SU-DHL-6 (cell line): ENCODE results near the gene GRIK4.

Source experiments
- H2AFZ ChIP-seq: fragments of 200-600 bp; sonication (generic); 2 replicates; pipeline ENCODE4 v1.6.1; 2014; ENCODE audit warnings: low read depth, mild to moderate bottlenecking, moderate library complexity, mixed read lengths, antibody characterized with exemption, low read length; ENCODE audit not compliant: severe bottlenecking
- H3F3A ChIP-seq: fragments of 200-600 bp; shearing (Covaris generic); 2 replicates; pipeline ENCODE4 v1.6.0; 2016; ENCODE audit warnings: antibody characterized with exemption, mild to moderate bottlenecking; ENCODE audit not compliant: insufficient read depth
- H3K27ac ChIP-seq: fragments of 200-600 bp; sonication (generic); 2 replicates; pipeline ENCODE4 v1.5.1; 2016; ENCODE audit warnings: low read depth, mild to moderate bottlenecking, low read length, moderate library complexity, mixed read lengths
- H3K27me3 ChIP-seq: fragments of 200-600 bp; sonication (generic), shearing (Covaris generic); 2 replicates; pipeline ENCODE4 v1.6.0; 2014; ENCODE audit warnings: mild to moderate bottlenecking, low read length
- H3K36me3 ChIP-seq: fragments of 200-600 bp; sonication (generic); 2 replicates; pipeline ENCODE4 v1.6.1; 2014; ENCODE audit warnings: mild to moderate bottlenecking, low read length, mixed read lengths
- H3K4me2 ChIP-seq: fragments of 300-600, 200-600 bp; shearing (Covaris generic), sonication (generic); 2 replicates; pipeline ENCODE4 v1.6.0; 2014; ENCODE audit warnings: low read length, low read depth, mild to moderate bottlenecking; ENCODE audit not compliant: poor library complexity, severe bottlenecking
- H3K4me3 ChIP-seq: fragments of 200-600 bp; sonication (generic); 2 replicates; pipeline ENCODE4 v1.5.1; 2014; ENCODE audit warnings: antibody characterized with exemption, low read length, mild to moderate bottlenecking, mixed read lengths; ENCODE audit not compliant: insufficient read depth, poor library complexity, severe bottlenecking
- H3K79me2 ChIP-seq: fragments of 200-600 bp; sonication (generic); 2 replicates; pipeline ENCODE4 v1.6.1; 2014; ENCODE audit warnings: mild to moderate bottlenecking, low read length, moderate library complexity; ENCODE audit not compliant: insufficient read depth
- H3K9ac ChIP-seq: fragments of 200-600 bp; sonication (generic); 2 replicates; pipeline ENCODE4 v1.7.0; 2014; ENCODE audit warnings: mild to moderate bottlenecking, low read length
- H3K9me2 ChIP-seq: fragments of 200-600 bp; sonication (generic); replicated peaks from 2 replicates; pipeline ENCODE4 v1.6.1; 2014; ENCODE audit warnings: low read length; ENCODE audit not compliant: insufficient read depth
- H3K9me3 ChIP-seq: fragments of 200-600 bp; sonication (generic); 2 replicates; pipeline ENCODE4 v1.6.1; 2014; ENCODE audit warnings: low read length, mixed read lengths; ENCODE audit not compliant: insufficient read depth
- H4K20me1 ChIP-seq: fragments of 200-600 bp; sonication (generic); 2 replicates; pipeline ENCODE4 v1.6.1; 2014; ENCODE audit warnings: low read depth, mild to moderate bottlenecking, antibody characterized with exemption, low read length, moderate library complexity, mixed read lengths
- EZH2phosphoT487 ChIP-seq: fragments of 200-600 bp; sonication (generic), shearing (Covaris generic); conservative IDR thresholded peaks from 2 replicates; pipeline ENCODE4 v1.6.1; 2018; ENCODE audit warnings: mild to moderate bottlenecking, antibody characterized with exemption, low read length, moderate library complexity, mixed read lengths
- TF ChIP-seq, protein P1 (sequence below): fragments of 200-600 bp; sonication (generic); IDR thresholded peaks from one replicate; pipeline ENCODE4 v1.5.1; 2017; ENCODE audit warnings: antibody characterized with exemption, mild to moderate bottlenecking, low read length, moderate library complexity; ENCODE audit not compliant: insufficient read depth, poor library complexity, severe bottlenecking

GRIK4 gene

DNA sequence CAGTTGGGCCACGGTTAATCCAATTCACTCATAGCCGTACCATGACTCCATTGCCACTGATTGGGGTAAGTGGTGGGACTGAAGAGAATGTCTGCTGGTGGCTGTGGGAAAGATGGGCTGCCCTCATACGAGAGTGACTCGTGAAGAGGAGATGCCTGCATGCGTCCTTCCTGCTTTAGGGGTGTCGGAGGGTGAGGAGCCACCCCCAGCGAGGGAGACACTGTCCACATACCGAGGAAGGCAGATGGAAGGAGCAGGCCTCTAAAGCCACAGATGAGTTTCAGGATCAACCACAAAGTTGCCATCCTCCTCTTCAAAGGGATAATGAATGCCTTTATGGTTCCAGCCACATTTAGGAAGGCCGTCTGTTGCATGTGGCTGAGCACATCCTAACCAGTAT is 83.2 kb downstream of the GRIK4 start:
- Histone ChIP-seq H3K27ac (no peak overlapping the region), H3K27me3 (no peaks in the 10 kb centered on the region), H3K4me2 (no peak overlapping the region), H3K9ac (no peak overlapping the region), H3K9me2 (no peaks in the 10 kb centered on the region), H3K4me3 (no peak overlapping the region), H3K36me3 (no peaks in the 10 kb centered on the region), H3K79me2 (no peaks in the 10 kb centered on the region), H4K20me1 (no peaks in the 10 kb centered on the region), H2AFZ (no peak overlapping the region), H3K9me3 (no peaks in the 10 kb centered on the region), H3F3A (no peaks in the 10 kb centered on the region)
- TF ChIP-seq EZH2phosphoT487: no peak
- TF ChIP-seq, protein P1, sequence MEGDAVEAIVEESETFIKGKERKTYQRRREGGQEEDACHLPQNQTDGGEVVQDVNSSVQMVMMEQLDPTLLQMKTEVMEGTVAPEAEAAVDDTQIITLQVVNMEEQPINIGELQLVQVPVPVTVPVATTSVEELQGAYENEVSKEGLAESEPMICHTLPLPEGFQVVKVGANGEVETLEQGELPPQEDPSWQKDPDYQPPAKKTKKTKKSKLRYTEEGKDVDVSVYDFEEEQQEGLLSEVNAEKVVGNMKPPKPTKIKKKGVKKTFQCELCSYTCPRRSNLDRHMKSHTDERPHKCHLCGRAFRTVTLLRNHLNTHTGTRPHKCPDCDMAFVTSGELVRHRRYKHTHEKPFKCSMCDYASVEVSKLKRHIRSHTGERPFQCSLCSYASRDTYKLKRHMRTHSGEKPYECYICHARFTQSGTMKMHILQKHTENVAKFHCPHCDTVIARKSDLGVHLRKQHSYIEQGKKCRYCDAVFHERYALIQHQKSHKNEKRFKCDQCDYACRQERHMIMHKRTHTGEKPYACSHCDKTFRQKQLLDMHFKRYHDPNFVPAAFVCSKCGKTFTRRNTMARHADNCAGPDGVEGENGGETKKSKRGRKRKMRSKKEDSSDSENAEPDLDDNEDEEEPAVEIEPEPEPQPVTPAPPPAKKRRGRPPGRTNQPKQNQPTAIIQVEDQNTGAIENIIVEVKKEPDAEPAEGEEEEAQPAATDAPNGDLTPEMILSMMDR: no peak

DNA sequence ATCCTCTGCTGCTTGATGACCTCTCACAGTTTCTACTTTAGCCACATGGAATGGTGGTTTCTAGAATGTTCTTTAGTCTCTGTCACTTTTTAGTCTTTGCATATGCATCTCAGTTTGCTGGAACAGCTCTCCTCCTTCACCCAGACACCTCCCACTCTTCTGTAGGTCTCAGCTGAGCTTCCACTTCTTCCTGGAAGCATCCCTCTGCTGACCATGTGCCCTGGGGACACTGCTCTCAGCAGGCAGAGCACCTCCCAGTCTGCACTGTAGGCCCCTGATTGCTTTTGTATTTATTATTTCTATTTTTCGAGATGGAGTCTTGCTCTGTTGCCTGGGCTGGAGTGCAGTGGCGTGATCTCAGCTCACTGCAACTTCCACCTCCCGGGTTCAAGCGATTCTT is 84.0 kb downstream of the GRIK4 start:
- H3K79me2 ChIP-seq: no peaks in the 10 kb centered on the region
- H3K4me3 ChIP-seq: no peak overlapping the region
- no peaks in the 10 kb centered on the region for H4K20me1 ChIP-seq
- H3K27ac ChIP-seq: no peak overlapping the region
- H3K9me2 ChIP-seq: no peaks in the 10 kb centered on the region
- H2AFZ ChIP-seq: no peak overlapping the region
- H3K9me3 ChIP-seq: no peaks in the 10 kb centered on the region
- H3K4me2 ChIP-seq: no peak overlapping the region
- TF ChIP-seq, protein P1: no peak
- no peak for TF ChIP-seq EZH2phosphoT487
- H3K9ac ChIP-seq: no peak overlapping the region
- no peaks in the 10 kb centered on the region for H3K36me3 ChIP-seq
- H3F3A ChIP-seq: no peaks in the 10 kb centered on the region
- no peaks in the 10 kb centered on the region for H3K27me3 ChIP-seq

DNA sequence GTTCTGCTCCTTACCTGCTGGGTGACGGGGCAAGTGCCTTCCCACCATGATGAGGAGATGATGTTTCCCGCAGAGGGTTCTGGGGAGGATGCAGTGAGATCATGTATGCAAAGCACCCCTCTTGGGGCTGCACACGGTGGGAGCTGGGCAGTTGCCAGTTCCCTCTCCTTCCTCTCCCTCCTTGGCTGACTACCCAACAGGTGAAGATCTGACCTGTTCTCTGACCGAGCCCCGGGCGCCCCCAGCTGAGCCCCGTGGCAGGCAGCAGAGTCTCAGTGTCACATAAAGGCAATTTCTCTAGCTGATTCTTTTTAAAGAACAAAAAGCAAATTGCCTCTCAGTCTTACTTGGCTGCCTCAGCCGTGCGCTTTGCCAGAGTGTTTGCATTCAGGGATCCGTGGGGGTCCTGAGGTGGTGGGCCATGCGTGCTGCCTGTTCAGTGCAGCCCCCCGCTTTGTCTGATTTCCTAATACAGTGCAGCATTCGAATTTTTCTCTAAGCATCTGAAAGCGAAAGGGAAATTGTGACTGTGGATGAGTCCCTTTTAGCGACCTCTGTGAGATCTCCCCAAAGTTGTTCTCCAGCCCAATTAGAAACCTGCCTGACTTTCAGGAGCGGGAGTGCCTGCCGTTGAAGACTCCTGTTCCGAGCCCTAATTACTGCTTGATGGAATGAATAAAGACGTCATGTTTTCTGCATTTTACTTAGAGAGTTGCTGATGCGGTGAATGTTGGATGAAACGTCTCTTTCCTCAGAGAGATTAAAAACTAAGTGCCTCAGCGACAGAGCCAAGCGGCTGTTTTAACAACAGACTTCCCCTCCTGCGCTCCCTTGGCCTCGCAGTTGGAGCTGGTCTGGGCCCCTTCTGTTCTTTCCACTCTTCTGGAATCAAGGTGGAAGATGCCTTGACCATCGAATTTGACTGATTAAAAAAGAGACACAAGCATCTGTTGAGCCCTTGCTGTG is 86.0 kb downstream of the GRIK4 start:
- H3K4me3 ChIP-seq: no peak overlapping the region
- no peak overlapping the region for H2AFZ ChIP-seq
- TF ChIP-seq EZH2phosphoT487: no peak
- TF ChIP-seq, protein P1: no peak
- H3K9me2 ChIP-seq: no peaks in the 10 kb centered on the region
- no peaks in the 10 kb centered on the region for H4K20me1 ChIP-seq
- no peaks in the 10 kb centered on the region for H3K36me3 ChIP-seq
- H3K9ac ChIP-seq: no peak overlapping the region
- H3K27me3 ChIP-seq: no peaks in the 10 kb centered on the region
- H3K79me2 ChIP-seq: no peaks in the 10 kb centered on the region
- H3K4me2 ChIP-seq: no peak overlapping the region
- H3K9me3 ChIP-seq: no peaks in the 10 kb centered on the region
- H3F3A ChIP-seq: no peaks in the 10 kb centered on the region
- no peak overlapping the region for H3K27ac ChIP-seq
